Activated T-helper 1 cell treated with Interleukin-2 at 50 U/mL for 16 hours (primary cell): ENCODE data around the gene TPM1.

Experiments
- DNase-seq: peaks from one replicate; pipeline ENCODE4 v3.0.0-alpha.2; 2020; ENCODE audit warnings: low read depth

Gene TPM1

GRCh38 chr15:63075015-63075983, 32.8 kb downstream of the TPM1 start:
- DNase-seq, result no peak

DNA sequence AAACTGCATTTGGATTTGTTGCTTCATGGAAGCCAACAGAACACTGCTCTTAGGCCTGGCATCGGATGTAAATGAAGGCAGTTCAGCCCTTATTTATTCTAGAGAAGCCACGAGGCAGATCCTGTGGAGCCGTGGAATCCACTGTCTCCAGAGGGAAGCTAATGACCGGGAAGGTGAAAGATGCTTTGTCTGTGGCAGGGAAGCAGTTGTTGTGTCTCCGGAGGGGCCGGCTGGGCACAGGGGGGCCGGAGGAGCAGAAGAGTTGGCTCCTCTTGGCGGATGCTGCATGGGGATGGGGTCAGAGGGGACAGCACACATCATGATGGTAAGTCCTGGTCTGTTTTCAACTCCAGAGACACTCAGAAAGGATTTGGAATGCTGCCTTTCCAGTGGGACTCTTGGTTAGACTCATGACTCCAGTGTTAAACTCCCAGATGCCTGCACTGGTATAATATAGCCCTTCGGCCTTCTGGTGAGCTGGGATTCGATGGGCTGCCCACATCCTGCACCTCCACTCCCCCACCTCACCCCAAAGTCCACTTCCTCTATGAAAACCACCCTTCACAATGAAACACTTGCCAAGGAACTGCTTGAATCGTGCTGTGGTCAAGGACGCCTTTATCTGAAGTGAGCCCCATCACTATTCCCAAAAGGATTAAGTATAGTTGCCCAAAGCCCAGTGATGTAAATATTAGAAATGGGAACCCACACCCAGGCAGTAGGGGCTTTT, 33.6 kb downstream of the TPM1 start:
- DNase-seq, result no peak

GRCh38 chr15:63076714-63077046, 34.1 kb downstream of the TPM1 start:
- no peak for DNase-seq

DNA sequence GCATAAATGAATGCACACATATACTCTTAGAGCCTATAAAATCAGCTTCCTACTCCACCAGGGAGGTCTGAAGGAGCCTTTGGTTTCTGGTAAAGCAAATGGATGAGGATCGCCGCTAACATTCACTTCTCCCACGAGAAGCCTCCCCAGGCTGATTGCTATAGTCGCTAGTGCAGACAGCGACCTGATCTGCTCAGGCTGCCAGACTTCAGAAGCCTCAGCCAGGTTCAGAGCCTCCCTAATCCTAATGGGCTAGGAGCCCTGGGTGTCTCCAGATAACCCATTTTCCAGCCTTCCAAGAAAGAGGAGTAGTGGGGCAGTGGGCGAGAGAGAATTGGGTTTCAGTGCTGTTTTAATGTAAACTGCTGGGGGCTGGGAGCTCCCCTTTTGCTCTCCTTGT, 35.4 kb downstream of the TPM1 start:
- DNase-seq, result no peak

DNA sequence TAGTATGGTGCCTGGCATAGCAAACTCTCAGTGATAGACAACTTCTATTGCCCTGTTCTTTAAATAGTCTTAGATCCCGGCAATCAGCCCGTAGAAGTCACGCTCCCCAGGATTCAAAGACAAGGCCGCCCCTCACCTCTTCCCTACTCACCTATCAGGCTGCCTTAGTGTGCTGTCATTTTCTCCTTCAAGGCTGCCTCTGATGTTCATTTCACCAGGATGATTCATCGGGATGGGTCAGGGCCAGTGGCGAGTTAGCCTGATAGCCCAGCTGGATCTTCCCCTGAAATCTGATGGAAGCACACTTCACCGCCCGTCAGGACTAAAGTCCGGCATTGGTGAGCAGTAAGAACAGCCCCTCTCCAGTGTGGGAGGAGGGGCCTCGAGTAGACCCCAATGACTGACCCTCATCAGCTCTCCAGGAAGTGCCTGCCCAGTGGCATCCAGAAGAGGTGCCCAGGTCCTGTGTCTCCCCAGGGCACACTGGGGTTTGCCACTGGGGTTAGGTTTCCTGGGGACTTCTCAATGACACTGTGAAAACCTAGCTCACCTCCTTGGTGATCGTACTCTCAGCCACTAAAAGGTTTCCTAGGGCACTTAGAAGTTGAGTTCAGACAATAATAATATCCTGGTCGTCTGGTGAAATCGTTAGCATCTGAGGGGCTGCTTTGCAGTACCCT, 37.5 kb downstream of the TPM1 start:
- no peak for DNase-seq

DNA sequence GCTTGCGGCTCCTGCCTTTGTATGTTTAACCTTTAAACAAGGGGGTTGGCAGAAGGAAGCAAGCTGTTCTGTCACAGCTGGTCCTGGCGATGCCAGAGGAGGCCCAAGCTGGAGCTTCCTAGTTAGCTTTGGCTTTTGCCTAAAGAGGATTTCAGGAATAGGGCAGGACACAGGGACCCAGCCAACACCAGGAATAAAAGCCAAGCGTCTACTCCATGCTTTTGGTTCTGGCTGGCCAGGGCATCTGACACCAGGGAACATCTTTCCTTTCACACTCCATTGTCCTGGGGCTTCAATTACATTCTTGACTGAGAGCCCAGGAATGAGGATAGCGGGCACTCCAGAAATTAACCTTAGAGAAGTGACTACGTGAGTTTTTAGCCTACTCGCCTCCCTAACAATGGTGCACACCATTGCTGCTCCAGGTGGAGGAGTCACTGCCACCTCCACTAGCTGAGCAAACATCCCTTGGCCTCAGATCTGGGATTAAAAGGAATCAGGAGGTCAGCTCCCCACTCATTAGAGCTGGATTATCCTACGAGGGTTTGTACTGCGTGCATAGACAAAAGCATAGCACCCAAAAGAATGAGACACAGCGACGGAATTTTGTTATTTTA, 38.2 kb downstream of the TPM1 start:
- DNase-seq, result no peak

DNA sequence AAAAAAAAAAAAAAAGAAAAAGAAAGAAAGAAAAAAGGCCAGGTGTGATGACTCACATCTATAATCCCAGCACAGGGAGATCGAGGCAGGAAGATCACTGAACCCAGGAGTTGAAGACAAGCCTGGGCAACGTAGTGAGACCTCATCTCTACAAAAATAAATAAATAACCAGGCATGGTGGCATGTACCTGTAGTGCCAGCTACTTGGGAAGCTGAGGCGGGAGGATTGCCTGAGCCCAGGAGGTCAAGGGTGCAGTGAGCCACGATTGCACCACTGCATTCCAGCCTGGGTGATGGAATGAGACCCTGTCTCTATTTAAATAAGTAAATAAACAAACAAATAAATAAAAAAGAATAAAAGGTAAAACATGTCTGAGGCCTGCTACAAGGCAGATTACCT, 39.8 kb downstream of the TPM1 start:
- no peak for DNase-seq

- no peak for DNase-seq
These were observed 40.5 kb downstream of the TPM1 start for GRCh38 chr15:63083044-63083443.

- no peak for DNase-seq
These were observed 41.0 kb downstream of the TPM1 start for GRCh38 chr15:63083541-63083940.

GRCh38 chr15:63084806-63085205, 42.3 kb downstream of the TPM1 start:
- no peak for DNase-seq

DNA sequence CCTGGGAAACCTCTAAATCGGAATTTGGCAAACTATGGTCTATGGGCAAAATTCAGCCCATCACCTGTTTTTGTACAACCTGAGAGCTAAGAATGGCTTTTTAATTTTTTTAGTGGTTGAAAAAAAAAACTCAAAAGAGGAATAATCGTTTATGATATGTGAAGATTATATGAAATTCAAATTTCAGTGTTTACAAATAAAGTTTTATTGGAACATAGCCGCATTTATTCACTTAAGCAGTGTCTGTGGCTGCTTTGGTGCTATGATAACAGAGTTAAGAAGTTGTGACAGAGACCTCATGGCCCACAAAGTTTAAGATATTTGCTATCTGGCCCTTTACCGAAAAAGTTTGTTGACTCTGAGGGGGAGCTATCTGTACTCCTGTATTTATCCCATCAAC, 42.7 kb downstream of the TPM1 start:
- DNase-seq, result no peak

DNA sequence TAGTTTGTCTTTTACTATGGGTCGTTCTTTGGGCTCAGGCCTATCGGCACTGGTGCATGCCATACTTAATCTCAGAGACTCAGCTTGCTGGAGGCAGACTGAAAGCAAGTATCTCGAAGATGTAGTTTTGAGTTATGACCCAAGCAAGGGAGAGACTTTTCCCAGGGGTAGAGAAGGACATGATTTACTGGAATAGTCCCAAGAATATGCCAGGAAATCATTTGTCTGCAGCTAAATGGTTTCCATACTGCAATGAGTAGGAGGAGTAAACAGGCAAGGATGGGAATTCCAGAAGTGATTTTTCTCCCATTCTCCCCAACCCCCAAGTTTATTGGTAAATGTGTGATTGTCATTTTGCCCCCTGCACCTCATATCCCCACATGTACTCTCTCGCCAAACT, 43.7 kb downstream of the TPM1 start:
- no peak for DNase-seq

GRCh38 chr15:63086947-63087346, 44.4 kb downstream of the TPM1 start:
- no peak for DNase-seq

- no peak for DNase-seq
These were observed 46.1 kb downstream of the TPM1 start for GRCh38 chr15:63088533-63089245.

DNA sequence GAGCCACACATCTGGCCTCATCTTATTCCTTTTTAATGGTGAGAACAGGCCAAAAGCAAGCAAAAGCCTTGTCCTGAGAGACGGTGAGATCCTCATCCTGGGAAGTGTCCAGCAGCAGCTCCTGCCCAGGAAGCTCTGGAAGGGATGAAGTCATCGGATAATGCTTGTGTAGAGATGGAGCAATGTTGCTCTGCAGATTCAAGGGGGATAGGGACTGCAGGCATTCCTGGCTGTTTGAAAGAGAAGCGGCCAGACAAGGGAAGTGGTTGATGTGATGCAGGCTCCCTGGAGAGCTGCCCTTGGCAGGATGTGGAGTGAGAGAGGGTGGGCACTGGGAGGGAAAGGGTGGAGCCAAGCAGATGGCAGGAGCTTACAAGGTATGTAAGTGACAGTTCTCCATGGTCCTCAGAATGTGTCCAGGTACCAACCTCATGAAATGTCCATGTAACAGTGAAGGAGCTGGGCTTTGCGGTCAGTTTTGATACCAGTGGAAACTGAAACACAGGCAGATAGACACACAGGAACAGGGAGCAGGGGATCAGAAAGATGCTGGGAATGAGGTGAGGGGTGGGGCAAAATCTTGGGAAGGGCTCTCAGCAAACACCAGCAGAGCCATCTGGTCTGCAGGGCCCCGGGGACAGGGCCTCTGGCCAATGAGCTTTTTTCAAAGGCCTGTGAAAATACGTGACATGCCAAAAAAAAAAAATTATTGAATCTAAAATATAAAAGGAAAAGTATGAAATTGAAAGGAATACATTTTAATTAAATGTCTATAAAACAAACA, 46.9 kb downstream of the TPM1 start:
- DNase-seq, result no peak

- DNase-seq, result no peak
These were observed 47.9 kb downstream of the TPM1 start for GRCh38 chr15:63090472-63090871.

- DNase-seq, result no peak
These were observed 48.3 kb downstream of the TPM1 start for GRCh38 chr15:63090887-63091286.

DNA sequence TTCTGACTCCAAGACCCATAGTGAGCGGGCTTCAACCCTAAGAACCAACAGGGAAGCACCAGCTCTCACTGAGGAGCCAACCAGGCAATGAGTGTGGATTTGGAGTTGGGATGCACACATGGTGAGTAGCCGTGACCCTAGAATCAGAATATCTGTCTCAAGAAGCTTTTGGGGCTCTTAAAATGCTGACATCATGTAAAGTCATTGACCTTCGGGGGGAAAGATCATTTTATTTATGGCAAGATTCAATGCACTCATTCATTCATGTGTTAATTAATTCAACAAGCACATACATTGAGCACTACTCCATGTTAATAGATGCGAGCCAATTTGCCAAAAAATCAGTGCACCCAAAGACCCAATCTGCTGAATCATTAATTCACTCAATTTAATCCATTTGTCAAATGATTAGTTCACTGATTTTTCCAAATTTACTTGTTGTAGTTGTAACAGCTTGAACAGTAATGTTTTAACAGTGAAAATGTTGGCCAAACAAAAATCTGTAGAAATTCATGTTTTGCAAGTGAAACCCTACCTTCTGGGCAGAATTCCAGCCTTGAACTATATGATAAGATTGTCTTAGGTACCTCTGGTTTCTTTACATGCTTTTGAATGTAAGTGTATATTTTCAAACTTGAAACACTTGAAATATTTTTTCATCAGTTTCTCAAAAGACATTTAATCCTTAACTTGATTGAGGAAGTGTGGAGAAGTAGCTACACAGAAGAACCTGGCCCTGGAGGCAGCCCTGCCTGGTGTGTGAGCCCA, 49.3 kb downstream of the TPM1 start:
- DNase-seq, result no peak

DNA sequence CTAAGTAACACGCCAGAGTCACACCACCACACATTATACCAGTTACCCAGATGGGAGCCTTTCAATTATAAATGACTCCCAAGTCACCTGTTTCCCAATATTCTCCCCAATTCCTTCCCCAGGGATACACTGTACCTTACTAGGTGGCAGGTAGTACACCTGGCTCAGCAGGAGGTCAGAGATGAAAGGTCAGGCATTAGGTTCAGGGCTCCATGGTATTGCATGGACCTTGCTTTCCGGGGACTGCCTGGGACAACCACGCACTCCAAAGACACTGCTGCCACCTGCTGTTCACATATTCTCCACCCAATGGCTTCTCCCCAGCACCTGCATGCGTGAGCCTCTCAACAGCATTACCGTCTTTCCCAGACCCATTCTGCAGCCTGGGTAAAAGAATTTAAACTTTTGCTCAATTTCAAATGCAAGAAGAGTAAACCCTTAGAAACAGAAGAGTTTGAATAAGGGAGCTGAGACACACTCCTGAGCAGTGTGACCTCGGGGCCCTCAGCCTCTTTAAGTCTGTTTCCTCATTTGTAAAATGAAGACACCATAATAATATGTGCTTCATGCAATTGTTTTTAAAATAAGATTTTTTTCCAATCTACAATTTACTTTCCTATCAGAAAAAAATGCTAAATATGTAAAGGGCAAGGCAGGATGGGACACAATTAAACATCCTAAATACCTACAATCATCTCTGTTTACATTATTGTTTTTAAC, 51.1 kb downstream of the TPM1 start:
- peak; percentile 45 for DNase-seq
